ENCODE data around the gene GRM7. TPM values are rescaled to one million over a fixed set of nuclear protein-coding genes. Genes with fewer than 3 reads are reported as not detected.

Gene GRM7
- total RNA-seq, 4 donors from 2014 or later, result 0.09 TPM; not detected in 3

- Histone ChIP-seq H3K36me3 (no peaks in the 10 kb centered on the region), H3K9me3 (no peaks in the 10 kb centered on the region), H3K4me3 (no peak overlapping the region), H3K27me3 (no peaks in the 10 kb centered on the region), H3K4me1 (no peaks in the 10 kb centered on the region), H3K27ac (no peak overlapping the region)
- no peak for DNase-seq
- intact Hi-C loops (cut with DNase I), result no loop called here
- no peak for TF ChIP-seq POLR2A (IDR thresholded peaks at IDR 0.05)
- TF ChIP-seq, protein P1, sequence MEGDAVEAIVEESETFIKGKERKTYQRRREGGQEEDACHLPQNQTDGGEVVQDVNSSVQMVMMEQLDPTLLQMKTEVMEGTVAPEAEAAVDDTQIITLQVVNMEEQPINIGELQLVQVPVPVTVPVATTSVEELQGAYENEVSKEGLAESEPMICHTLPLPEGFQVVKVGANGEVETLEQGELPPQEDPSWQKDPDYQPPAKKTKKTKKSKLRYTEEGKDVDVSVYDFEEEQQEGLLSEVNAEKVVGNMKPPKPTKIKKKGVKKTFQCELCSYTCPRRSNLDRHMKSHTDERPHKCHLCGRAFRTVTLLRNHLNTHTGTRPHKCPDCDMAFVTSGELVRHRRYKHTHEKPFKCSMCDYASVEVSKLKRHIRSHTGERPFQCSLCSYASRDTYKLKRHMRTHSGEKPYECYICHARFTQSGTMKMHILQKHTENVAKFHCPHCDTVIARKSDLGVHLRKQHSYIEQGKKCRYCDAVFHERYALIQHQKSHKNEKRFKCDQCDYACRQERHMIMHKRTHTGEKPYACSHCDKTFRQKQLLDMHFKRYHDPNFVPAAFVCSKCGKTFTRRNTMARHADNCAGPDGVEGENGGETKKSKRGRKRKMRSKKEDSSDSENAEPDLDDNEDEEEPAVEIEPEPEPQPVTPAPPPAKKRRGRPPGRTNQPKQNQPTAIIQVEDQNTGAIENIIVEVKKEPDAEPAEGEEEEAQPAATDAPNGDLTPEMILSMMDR (IDR thresholded peaks at IDR 0.05), result no peak
- 22 to 63% methylated on average over 1 of the region's 1 CpG for whole genome bisulfite sequencing, 2 donors
These were observed 928.0 kb downstream of the GRM7 start for GRCh38 chr3:7788881-7789280.

- no peak overlapping the region for H3K27ac ChIP-seq
- no peaks in the 10 kb centered on the region for H3K9me3 ChIP-seq
- TF ChIP-seq, protein P1 (IDR thresholded peaks at IDR 0.05), result no peak
- no peaks in the 10 kb centered on the region for H3K27me3 ChIP-seq
- intact Hi-C loops (cut with DNase I), result no loop called here
- H3K4me3 ChIP-seq, result no peak overlapping the region
- H3K4me1 ChIP-seq, result no peaks in the 10 kb centered on the region
- no peak for DNase-seq
- no peaks in the 10 kb centered on the region for H3K36me3 ChIP-seq
- 77 to 79% methylated on average over 7 of the region's 7 CpGs for WGBS, 2 donors
These were observed 928.4 kb downstream of the GRM7 start for GRCh38 chr3:7789324-7789723.

- Histone ChIP-seq H3K9me3 (no peaks in the 10 kb centered on the region), H3K27ac (no peak overlapping the region), H3K4me3 (no peak overlapping the region), H3K36me3 (no peaks in the 10 kb centered on the region), H3K27me3 (no peaks in the 10 kb centered on the region), H3K4me1 (no peaks in the 10 kb centered on the region)
- 62 to 64% methylated on average over 3 of the region's 3 CpGs for WGBS, 2 donors
- DNase-seq, result no peak
- TF ChIP-seq POLR2A (IDR thresholded peaks at IDR 0.05), result no peak
- TF ChIP-seq, protein P1 (IDR thresholded peaks at IDR 0.05), result no peak
- intact Hi-C loops (cut with DNase I), result no loop called here
These were observed 929.2 kb downstream of the GRM7 start for GRCh38 chr3:7790141-7790540.
